Dedifferentiated amniotic fluid mesenchymal stem cell (primary cell): Measurements from ENCODE around the gene PIM3.

Experiments used
- DNase-seq: peaks from one replicate; pipeline ENCODE4 v3.0.0-alpha.2; 2016; ENCODE audit errors: extremely low spot score

The PIM3 gene

DNA sequence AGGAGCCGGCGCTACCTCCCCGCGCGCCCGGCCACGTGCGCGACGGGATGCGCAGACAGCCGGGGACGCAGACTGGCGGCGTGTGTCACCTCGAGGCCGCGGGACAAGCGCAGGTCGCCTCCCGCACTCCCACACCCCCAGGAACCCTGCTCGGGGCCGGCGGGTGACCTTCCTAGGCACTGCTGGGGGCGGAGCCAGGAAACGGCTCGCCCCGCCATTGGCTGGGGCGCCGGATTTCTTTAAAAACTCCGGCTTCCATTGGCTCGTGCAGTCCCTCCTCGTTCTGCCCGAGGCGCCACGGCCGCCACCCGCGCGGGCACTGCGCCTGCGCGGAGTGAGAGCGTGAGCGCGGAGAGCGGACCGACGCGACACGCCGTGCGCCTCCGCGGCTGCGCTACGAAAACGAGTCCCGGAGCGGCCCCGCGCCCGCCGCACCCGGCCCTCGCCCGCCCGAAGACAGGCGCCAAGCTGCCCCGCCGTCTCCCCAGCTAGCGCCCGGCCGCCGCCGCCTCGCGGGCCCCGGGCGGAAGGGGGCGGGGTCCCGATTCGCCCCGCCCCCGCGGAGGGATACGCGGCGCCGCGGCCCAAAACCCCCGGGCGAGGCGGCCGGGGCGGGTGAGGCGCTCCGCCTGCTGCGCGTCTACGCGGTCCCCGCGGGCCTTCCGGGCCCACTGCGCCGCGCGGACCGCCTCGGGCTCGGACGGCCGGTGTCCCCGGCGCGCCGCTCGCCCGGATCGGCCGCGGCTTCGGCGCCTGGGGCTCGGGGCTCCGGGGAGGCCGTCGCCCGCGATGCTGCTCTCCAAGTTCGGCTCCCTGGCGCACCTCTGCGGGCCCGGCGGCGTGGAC lies at the start of gene PIM3:
Gene PIM3 (plus strand): TSS at position 614 of the 846 bp plus-strand sequence. CDS start 176 bp downstream, at position 790.
- peak; percentile 90 for DNase-seq

DNA sequence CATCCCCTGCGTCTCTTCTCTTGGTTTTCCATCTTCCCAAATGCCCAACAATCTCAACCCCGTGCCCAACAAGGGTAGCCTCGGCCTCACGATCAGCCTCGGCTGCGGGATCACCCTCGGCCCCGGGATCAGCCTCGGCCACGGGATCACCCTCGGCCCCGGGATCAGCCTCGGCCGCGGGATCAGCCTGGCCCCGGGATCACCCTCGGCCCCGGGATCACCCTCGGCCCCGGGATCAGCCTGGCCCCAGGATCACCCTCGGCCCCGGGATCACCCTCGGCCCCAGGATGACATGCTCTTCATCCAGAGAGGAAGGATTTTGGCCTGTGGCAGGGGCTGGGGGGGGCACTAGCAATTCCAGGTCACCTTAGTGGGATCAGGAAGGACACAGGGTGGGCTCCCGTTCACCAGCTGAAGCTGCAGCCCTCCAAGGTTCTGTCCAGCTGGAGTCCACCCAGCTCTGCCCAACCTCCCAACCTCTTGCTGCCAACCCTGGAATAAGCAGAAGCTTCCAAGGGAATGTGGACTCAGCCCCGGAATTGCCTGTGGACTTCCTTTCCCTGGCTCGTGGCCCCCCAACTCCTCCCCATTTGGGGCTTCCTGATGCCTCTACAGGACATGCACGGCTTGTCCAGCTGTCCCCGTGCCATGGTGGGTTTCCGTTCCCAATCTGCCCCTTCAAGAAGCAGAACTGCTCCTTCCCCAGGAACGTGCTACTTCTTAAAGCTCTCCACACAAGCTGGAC lies 48.5 kb upstream of the PIM3 start:
- no peak for DNase-seq

GRCh38 chr22:49913026-49913425 lies 47.5 kb upstream of the PIM3 start:
- no peak for DNase-seq

DNA sequence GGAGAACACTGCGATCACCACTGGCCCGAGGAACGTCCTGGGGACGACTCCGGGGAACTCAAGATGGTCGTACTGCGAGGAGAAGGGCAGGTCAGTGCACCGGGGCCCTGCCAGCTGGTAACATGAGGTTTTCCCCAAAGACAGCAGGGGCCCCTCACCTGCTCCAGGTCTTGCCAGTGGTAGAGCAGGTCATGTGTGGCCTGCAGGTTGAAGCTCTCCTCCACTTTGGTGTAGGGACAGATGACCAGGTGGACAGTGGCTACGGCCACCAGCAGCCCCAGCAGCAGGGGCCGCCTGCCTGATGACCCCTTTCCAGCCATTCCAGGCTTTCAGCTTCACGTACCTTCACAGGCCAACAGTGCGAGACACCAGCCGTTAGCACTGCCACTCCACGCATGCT lies 47.1 kb upstream of the PIM3 start:
- DNase-seq = no peak

DNA sequence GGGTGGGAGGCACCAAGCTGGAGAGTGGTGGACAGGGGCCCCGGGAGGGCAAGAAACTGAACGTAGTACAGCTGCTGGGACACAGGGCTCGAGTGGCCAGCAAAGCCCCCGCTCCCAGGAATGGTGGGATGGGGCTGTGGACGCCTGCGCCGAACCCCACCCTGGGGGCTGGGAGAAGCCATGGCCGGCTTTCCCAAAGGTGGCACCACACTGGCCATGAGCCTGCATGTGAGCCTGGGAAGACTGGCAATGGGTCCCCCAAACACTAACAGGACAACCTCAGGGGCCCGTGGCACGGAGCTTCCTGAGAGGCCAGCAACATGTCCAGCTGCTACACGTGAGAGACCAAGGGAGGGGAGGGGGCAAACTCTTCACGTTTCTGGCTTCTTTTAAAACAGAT lies 46.3 kb upstream of the PIM3 start:
- no peak for DNase-seq

DNA sequence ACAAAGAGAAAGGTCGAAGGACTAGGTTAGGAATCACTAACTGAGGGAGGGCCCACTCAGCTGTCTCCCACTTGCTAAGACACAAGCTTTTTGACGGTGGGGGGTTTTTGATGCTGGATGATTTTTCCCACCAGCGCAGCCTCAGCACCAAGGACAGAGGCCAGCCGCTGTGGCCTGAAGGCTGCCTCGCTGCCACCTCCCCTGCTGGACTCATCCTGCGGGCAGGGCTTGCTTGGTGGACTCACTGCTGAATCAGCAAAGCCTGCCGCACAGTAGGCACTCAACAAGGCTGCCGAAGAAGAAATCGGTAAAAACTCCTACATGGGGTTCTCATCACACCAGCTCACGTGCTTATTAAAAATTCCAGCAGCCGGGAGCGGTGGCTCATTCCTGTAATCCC lies 45.0 kb upstream of the PIM3 start:
- no peak for DNase-seq

- DNase-seq = no peak
Observed at GRCh38 chr22:49916831-49917230, 43.7 kb upstream of the PIM3 start.

GRCh38 chr22:49917974-49918910 lies 42.3 kb upstream of the PIM3 start, which contains the start of the genes ALG12 and CRELD2:
TSS of gene ALG12 (minus strand) at chr22:49918438. CDS start at chr22:49913765, 4,673 bp downstream.
TSS of gene CRELD2 (plus strand) at chr22:49918634. CDS start at chr22:49918770, 136 bp downstream.
- DNase-seq = peak; percentile 96

DNA sequence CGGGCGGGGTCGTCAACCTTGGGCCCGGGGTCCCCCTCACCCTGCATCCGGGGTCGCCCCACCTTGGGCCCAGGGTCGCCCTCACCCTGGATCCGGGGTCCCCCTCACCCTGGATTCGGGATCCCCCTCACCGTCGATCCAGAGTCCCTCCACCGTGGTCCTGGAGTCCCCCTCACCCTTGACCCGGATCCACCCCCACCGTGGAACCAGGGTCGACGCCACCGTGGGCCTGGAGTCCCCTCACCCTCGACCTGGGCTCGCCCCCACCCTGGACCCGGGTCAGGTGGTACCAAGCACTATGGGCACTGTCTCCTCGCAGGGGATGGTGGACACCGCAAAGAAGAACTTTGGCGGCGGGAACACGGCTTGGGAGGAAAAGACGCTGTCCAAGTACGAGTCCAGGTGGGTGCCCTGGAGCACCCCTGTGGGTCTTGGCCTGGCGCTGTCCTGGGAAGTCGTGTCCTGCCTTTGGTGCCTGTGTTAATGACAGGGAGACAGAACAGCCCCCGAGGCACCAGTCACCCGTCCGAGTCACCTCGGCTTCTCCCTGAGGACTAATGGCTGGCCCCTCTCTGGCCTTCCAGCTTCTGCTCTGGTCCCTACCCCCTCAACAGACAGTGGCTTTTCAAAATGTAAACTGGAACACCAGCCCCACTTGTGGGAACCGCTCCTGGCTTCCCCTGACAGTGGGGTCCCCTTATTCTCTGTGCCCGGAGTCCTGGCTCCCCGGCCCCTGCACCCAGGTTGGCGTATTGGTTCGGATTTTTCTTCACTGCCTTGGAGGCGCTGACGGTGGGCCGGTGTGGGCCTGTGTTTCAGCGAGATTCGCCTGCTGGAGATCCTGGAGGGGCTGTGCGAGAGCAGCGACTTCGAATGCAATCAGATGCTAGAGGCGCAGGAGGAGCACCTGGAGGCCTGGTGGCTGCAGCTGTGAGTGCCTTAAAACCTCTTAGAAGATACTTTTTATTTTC lies 41.4 kb upstream of the PIM3 start:
- no peak for DNase-seq

- no peak for DNase-seq
Observed at GRCh38 chr22:49920859-49921258, 39.7 kb upstream of the PIM3 start.

GRCh38 chr22:49921508-49922278 lies 38.9 kb upstream of the PIM3 start:
- DNase-seq = no peak

GRCh38 chr22:49922484-49922883 lies 38.1 kb upstream of the PIM3 start:
- DNase-seq = no peak

DNA sequence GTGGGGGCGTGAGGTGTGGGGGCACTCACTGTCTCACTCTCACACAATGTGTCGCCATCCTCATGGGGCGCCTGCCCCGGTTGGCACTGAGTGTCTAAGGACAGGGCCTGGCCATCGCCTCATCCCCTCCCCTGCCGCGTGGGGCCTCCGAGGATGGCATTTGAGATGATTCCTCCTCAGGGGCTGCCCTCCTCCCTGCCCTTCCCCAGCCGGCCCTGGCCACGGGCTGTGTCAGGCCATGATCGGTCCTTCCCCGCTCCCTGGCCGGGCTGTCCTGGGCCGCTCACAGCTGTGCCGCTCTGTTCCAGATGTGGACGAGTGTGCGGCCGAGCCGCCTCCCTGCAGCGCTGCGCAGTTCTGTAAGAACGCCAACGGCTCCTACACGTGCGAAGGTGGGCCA lies 37.6 kb upstream of the PIM3 start:
- no peak for DNase-seq

DNA sequence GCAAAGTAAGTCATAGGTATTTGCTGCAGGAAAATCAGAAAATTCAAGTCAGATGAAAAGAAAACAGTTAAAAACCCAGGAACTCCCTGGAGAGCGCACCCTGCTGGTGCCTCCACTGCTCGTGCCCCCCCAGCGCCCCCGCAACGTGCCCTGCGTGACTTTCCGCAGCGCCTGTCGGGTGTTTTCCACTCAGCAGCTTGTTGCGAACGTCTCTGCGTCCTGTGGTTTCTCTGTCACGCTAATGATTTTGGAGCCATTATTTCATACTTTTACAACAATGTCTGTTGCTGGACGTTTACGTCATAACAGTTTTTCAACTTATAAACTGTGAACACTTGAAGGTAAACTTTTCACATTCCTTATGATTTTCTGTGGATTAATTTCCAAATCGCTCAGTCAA lies 37.1 kb upstream of the PIM3 start:
- no peak for DNase-seq

DNA sequence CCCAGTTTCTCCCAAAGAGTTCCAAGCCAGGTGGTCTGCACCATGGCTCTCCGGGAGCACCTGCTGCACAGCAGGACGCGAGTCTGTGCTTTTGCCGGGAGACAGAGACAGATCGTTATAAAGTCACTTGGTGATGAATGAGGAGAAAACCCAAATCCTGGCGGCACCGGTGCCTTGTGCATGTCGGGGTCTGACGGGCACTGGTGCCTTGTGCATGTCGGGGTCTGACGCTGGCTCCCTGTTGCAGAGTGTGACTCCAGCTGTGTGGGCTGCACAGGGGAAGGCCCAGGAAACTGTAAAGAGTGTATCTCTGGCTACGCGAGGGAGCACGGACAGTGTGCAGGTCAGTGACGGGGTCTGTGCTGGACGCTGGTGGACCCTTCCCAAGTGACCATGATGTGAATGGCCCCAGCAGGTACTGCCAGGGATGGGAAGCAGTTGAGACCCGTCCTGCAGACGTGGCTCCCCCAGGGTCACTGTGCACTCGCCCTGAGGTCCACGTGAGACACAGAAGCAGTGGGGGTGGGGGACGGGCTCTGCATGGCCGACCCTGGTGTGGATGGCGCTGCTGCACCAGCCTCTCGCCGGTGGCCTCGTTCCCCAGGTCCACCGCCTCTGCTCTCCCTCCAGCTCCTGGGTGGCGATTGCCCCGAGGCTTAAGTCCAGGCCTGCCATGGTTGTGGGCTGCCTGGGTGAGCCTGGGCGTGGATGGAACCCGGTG lies 36.3 kb upstream of the PIM3 start:
- no peak for DNase-seq

GRCh38 chr22:49925525-49926128 lies 34.9 kb upstream of the PIM3 start:
- no peak for DNase-seq

DNA sequence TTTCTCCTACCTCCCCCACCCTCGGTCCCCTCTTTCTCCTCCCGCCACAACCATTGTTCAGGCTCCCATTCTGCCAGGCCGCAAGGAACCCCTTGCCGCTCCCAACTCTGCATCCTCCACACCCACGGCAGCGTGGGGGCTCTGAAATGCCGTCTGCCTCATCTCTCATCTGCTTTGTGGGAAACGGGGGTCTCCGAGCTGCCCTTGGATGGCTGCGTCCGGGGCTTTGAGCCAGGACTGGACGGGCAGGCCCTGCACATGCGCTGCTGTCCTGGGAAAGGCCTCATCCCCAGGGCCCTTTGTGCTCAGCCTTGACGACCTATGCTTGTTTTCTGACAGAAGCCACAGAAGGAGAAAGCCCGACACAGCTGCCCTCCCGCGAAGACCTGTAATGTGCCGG lies 33.7 kb upstream of the PIM3 start:
- no peak for DNase-seq

GRCh38 chr22:49927483-49928184 lies 32.9 kb upstream of the PIM3 start:
- no peak for DNase-seq
